Muscle of back (tissue), 11 donors: ENCODE measurements around the gene SMPX. TPM values are rescaled to one million over a fixed set of nuclear protein-coding genes. Genes with fewer than 3 reads are reported as not detected.

Experiments
- DNase-seq, 3 donors: peaks; one replicate each; pipeline versions ENCODE4 v3.0.0 to v3.0.0-alpha.2; 2013
- polyA plus RNA-seq, 10 donors: library from polyadenylated mRNA; unstranded; fragments of 120-200 nt; gene quantifications; one replicate each; pipeline ENCODE4 v1.2.1, GENCODE V29; 2013; ENCODE audit not compliant: insufficient read length in 10 of 10

The SMPX gene
- polyA plus RNA-seq, 10 donors, result 174 to 330 (median 257) TPM

- DNase-seq, result no peak
Observed at GRCh38 chrX:21747558-21747957, 10.4 kb downstream of the SMPX start.

GRCh38 chrX:21745756-21746155 is 12.2 kb downstream of the SMPX start:
- no peak for DNase-seq

- DNase-seq, result no peak
Observed at GRCh38 chrX:21744721-21745120, 13.2 kb downstream of the SMPX start.

GRCh38 chrX:21744060-21744459 is 13.9 kb downstream of the SMPX start:
- DNase-seq, result no peak

- DNase-seq, result no peak
Observed at GRCh38 chrX:21741869-21742701, 15.8 kb downstream of the SMPX start.

- DNase-seq, result no peak
Observed at GRCh38 chrX:21741364-21741763, 16.6 kb downstream of the SMPX start.

- DNase-seq, result peak in 1 of 3 donors; percentile 19
Observed at GRCh38 chrX:21740329-21741274, 17.3 kb downstream of the SMPX start.

- no peak for DNase-seq
Observed at GRCh38 chrX:21738950-21739287, 19.0 kb downstream of the SMPX start.

GRCh38 chrX:21738210-21738949 is 19.5 kb downstream of the SMPX start:
- DNase-seq, result peak in 2 of 3 donors; percentile 32 to 36

GRCh38 chrX:21735768-21736127 is 22.2 kb downstream of the SMPX start:
- DNase-seq, result no peak

- DNase-seq, result no peak
Observed at GRCh38 chrX:21735038-21735767, 22.7 kb downstream of the SMPX start.

GRCh38 chrX:21734175-21734574 is 23.7 kb downstream of the SMPX start:
- DNase-seq, result no peak

- DNase-seq, result no peak
Observed at GRCh38 chrX:21733705-21734104, 24.2 kb downstream of the SMPX start.

GRCh38 chrX:21730026-21730425 is 27.9 kb downstream of the SMPX start:
- no peak for DNase-seq

- DNase-seq, result no peak
Observed at GRCh38 chrX:21728276-21728968, 29.5 kb downstream of the SMPX start.

GRCh38 chrX:21725916-21726315 is 32.0 kb downstream of the SMPX start:
- DNase-seq, result no peak

- peak in 1 of 3 donors; percentile 20 for DNase-seq
Observed at GRCh38 chrX:21725496-21725895, 32.4 kb downstream of the SMPX start.

GRCh38 chrX:21723814-21724213 is 34.1 kb downstream of the SMPX start:
- DNase-seq, result no peak

- DNase-seq, result peak in 1 of 3 donors; percentile 29
Observed at GRCh38 chrX:21723084-21723483, 34.8 kb downstream of the SMPX start.

GRCh38 chrX:21721195-21721594 is 36.7 kb downstream of the SMPX start:
- DNase-seq, result no peak

- no peak for DNase-seq
Observed at GRCh38 chrX:21718575-21718974, 39.3 kb downstream of the SMPX start.
